ENCODE data around the gene FBXL4.
A peak's percentile ranks its signal among the peaks of the same experiment; 100 is the strongest.

The FBXL4 gene

DNA sequence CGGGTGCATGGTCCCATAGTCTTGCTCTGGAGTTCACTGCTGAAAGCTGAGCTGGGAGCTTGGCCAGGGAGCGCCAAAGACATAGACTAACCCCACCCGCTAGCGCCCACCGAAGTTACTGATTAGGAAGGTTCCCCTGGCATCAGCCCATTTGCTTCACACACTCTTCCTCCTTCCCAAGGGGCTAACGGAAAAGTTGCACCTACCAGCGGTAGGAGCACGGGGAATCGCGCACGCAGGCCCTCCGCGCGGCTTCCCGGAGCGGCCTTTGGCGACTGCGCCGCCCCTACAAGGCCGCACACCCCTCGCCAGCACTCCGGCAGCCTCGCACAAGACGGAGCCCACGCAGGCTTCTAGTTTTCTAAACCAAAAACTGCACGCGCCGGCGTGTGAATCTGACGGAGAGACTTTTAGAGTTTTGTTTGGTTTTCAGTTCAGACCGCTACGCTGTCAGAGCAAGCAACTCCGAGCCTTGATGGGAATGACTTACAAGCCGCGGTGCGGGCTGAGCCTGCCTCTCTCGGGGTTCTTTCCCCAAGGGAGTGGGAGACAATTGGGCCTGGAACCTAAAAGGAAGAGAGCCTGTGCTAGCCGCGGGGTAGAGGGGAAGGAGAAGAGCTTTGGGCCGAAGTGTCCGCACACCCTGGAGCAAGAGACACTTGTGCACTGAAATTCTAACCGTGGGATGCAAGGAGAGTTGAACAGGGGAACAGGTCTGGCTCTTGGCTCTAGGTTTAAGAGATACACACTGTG is 114.3 kb downstream of the FBXL4 start:
- Histone ChIP-seq H3K9me3 (ENCODE audit: severe bottlenecking) (no peaks in the 10 kb centered on the region), H3K36me3 (no peaks in the 10 kb centered on the region), H3K4me3 (ENCODE audit: low read depth, low read length) (peak overlapping the region; percentile 55), H3K27me3 (ENCODE audit: insufficient read depth, low read depth, severe bottlenecking) (peaks cover 76% of the 10 kb centered on the region), H3K27ac (no peak overlapping the region)
- no peak for TF ChIP-seq CTCF (IDR thresholded peaks at IDR 0.05; ENCODE audit: low read depth, low read length)
- DNase-seq = peak; percentile 28

DNA sequence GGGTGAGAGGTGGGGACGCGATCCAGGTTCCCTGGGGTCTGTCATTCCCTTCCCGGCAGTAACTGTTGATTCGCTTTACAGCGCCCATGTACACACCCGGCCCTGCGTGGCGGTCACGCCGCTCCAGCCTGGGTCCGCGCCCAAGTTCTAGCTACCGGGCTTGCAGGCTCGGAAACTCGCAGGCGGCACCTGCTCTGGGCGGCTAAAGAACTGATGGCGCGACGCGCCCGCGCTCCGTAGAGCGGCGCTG is 114.8 kb downstream of the FBXL4 start:
- TF ChIP-seq CTCF (IDR thresholded peaks at IDR 0.05; ENCODE audit: low read depth, low read length) = peak; percentile 45; the same call in 1 of the 2 replicates
- Histone ChIP-seq H3K27me3 (ENCODE audit: insufficient read depth, low read depth, severe bottlenecking) (peaks cover 81% of the 10 kb centered on the region), H3K36me3 (no peaks in the 10 kb centered on the region), H3K27ac (no peak overlapping the region), H3K4me3 (ENCODE audit: low read depth, low read length) (peak overlapping the region; percentile 55), H3K9me3 (ENCODE audit: severe bottlenecking) (no peaks in the 10 kb centered on the region)
- DNase-seq = peak; percentile 61

DNA sequence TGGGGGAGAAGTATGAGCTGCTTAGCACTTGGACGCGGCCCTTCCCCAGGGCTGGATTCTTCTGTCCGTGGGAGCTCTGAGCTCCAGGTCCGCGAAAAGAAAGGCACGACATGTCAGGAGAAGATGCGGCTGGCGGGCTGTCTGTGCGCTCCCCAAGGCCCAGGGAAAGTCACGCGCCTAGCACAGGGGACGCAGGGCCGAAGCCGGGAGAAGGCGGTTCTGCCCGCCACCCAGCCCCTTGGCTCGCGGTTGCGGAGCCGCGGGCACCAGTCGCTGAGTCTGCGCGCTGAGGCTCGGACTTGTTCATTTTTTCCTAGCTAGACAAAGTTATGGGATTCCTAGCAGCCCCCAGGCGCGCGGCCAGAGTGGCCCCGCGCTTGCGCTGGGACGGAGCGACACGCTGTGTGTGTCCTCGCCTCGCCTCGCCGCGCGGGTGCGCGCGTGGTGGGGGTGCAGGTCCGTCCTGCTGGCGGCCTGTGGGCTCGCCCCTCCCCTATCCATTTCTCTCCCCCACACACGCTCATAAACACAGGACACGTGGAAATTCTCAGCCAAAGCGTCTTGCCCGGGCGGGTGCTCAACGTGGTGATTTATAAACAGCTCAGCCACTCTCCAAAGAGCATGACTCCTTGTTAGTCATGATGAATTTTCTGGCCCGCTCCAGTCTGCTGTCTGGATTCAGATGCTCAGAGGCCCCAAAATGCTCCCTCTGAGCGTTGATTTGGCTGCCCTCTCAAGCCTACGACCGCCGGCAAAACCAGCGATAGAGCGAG is 115.3 kb downstream of the FBXL4 start:
- H3K9me3 ChIP-seq (ENCODE audit: severe bottlenecking) = no peaks in the 10 kb centered on the region
- no peak overlapping the region for H3K27ac ChIP-seq
- no peaks in the 10 kb centered on the region for H3K36me3 ChIP-seq
- H3K4me3 ChIP-seq (ENCODE audit: low read depth, low read length) = peak overlapping the region; percentile 55
- peak; percentile 23 for DNase-seq
- no peak for TF ChIP-seq CTCF (IDR thresholded peaks at IDR 0.05; ENCODE audit: low read depth, low read length)
- peaks cover 86% of the 10 kb centered on the region for H3K27me3 ChIP-seq (ENCODE audit: insufficient read depth, low read depth, severe bottlenecking)

DNA sequence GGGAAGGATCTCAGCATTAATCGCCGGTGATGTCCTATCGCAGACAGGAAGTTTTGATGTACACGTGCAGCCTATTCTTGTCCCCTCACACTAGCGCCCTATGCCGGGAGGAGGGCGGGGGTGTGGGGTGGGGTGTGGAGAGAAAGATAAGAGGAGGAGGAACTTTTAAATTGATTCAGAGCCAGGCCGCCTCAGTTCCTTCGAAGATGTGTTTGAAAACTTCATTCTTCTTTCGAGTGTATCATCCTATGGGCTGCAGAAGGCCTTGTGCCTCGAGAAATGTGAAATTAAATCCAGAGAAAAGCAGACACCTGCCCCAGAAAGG is 115.8 kb downstream of the FBXL4 start:
- DNase-seq = no peak
- Histone ChIP-seq H3K4me3 (ENCODE audit: low read depth, low read length) (peak overlapping the region; percentile 55), H3K27me3 (ENCODE audit: insufficient read depth, low read depth, severe bottlenecking) (peaks cover 88% of the 10 kb centered on the region), H3K9me3 (ENCODE audit: severe bottlenecking) (no peaks in the 10 kb centered on the region), H3K36me3 (no peaks in the 10 kb centered on the region), H3K27ac (no peak overlapping the region)
- no peak for TF ChIP-seq CTCF (IDR thresholded peaks at IDR 0.05; ENCODE audit: low read depth, low read length)

GRCh38 chr6:98831057-98831958 is 116.4 kb downstream of the FBXL4 start:
- TF ChIP-seq CTCF (IDR thresholded peaks at IDR 0.05; ENCODE audit: low read depth, low read length) = no peak
- peak overlapping the region; percentile 55 for H3K4me3 ChIP-seq (ENCODE audit: low read depth, low read length)
- H3K27me3 ChIP-seq (ENCODE audit: insufficient read depth, low read depth, severe bottlenecking) = peaks cover 88% of the 10 kb centered on the region
- H3K27ac ChIP-seq = no peak overlapping the region
- DNase-seq = no peak
- no peaks in the 10 kb centered on the region for H3K36me3 ChIP-seq
- no peaks in the 10 kb centered on the region for H3K9me3 ChIP-seq (ENCODE audit: severe bottlenecking)
